HEK293 (cell line): Measurements from ENCODE around the gene RHOD.
A peak's percentile ranks its signal among the peaks of the same experiment; 100 is the strongest.

Source experiments
- CTCF ChIA-PET: fragments of 350-600 bp; formaldehyde crosslinking; extraction: SDS; loops from one replicate; lab custom pipeline; 2021; ENCODE audit warnings: antibody characterized with exemption; lab: Yijun Ruan, JAX
- POLR2A ChIA-PET: fragments of 300-600 bp; formaldehyde crosslinking; extraction: SDS; loops from one replicate; lab custom pipeline; 2020; ENCODE audit warnings: antibody characterized with exemption, inconsistent platforms; lab: Yijun Ruan, JAX
- H3K27ac ChIP-seq: fragments of 200-500 bp; sonication (Bioruptor generic); 2 replicates; pipeline ENCODE4 v1.5.1; 2014; ENCODE audit warnings: low read depth, low read length, control low read depth, inconsistent platforms; ENCODE audit errors: extremely low read depth
- H3K36me3 ChIP-seq, 2 experiments: fragments of 200-500 bp in 1 of 2; sonication (Bioruptor generic) in 1 of 2; 1 replicate in 1 of 2; 2 replicates in 1 of 2; pipeline ENCODE4 v1.5.1; 2014 to 2017; ENCODE audit warnings: inconsistent platforms in 2 of 2, low read length in 2 of 2; ENCODE audit not compliant: control insufficient read depth in 2 of 2, insufficient read depth in 1 of 2
- H3K4me1 ChIP-seq: fragments of 200-500 bp; sonication (Bioruptor generic); 2 replicates; pipeline ENCODE4 v1.5.1; 2014; ENCODE audit warnings: mild to moderate bottlenecking, low read length, inconsistent platforms; ENCODE audit not compliant: control insufficient read depth, insufficient read depth
- H3K4me3 ChIP-seq: 2 replicates; pipeline ENCODE4 v1.5.1; 2011; ENCODE audit warnings: low read depth, mild to moderate bottlenecking, control low read depth, low read length, moderate library complexity
- H3K9me3 ChIP-seq: fragments of 200-500 bp; sonication (Bioruptor generic); 2 replicates; pipeline ENCODE4 v1.5.1; 2014; ENCODE audit warnings: low read depth, low read length, inconsistent platforms; ENCODE audit not compliant: control insufficient read depth, insufficient read depth
- BCL11A ChIP-seq: fragments of 450-650 bp; formaldehyde crosslinking; IDR thresholded peaks from 2 replicates; pipeline ENCODE4 v1.5.1; 2016; ENCODE audit warnings: low read depth, missing biosample characterization, missing genetic modification characterization
- GLI4 ChIP-seq: fragments of 450-650 bp; formaldehyde crosslinking; IDR thresholded peaks from 2 replicates; pipeline ENCODE4 v1.5.1; 2016; ENCODE audit warnings: missing biosample characterization, missing genetic modification characterization
- GLIS1 ChIP-seq: fragments of 450-650 bp; formaldehyde crosslinking; IDR thresholded peaks from 2 replicates; pipeline ENCODE4 v1.5.1; 2016; ENCODE audit warnings: missing biosample characterization, missing genetic modification characterization
- GLIS2 ChIP-seq: fragments of 450-650 bp; formaldehyde crosslinking; IDR thresholded peaks from 2 replicates; pipeline ENCODE4 v1.5.1; 2016; ENCODE audit warnings: missing biosample characterization, missing genetic modification characterization
- REPIN1 ChIP-seq: fragments of 450-650 bp; formaldehyde crosslinking; IDR thresholded peaks from 2 replicates; pipeline ENCODE4 v1.5.1; 2017; ENCODE audit warnings: missing biosample characterization, missing genetic modification characterization, low read depth
- SP7 ChIP-seq: fragments of 450-650 bp; formaldehyde crosslinking; IDR thresholded peaks from 2 replicates; pipeline ENCODE4 v1.5.1; 2016; ENCODE audit warnings: missing biosample characterization, missing genetic modification characterization
- TCF7L2 ChIP-seq: IDR thresholded peaks from 2 replicates; pipeline ENCODE4 v1.6.1; 2011; ENCODE audit warnings: low read depth, mild to moderate bottlenecking, inconsistent platforms, low read length, moderate library complexity, borderline replicate concordance
- YY1 ChIP-seq: fragments of 450-650 bp; formaldehyde crosslinking; IDR thresholded peaks from 2 replicates; pipeline ENCODE4 v1.5.1; 2018; ENCODE audit warnings: missing biosample characterization, missing genetic modification characterization
- ZBTB1 ChIP-seq: fragments of 450-650 bp; formaldehyde crosslinking; IDR thresholded peaks from 2 replicates; pipeline ENCODE4 v1.5.1; 2016; ENCODE audit warnings: missing biosample characterization, missing genetic modification characterization
- ZNF121 ChIP-seq: fragments of 450-650 bp; formaldehyde crosslinking; IDR thresholded peaks from 2 replicates; pipeline ENCODE4 v1.5.1; 2016; ENCODE audit warnings: missing biosample characterization, missing genetic modification characterization
- ZNF221 ChIP-seq: fragments of 450-650 bp; formaldehyde crosslinking; IDR thresholded peaks from 2 replicates; pipeline ENCODE4 v1.5.1; 2017; ENCODE audit warnings: missing biosample characterization, missing genetic modification characterization, borderline replicate concordance
- ZNF426 ChIP-seq: fragments of 450-650 bp; formaldehyde crosslinking; IDR thresholded peaks from 2 replicates; pipeline ENCODE4 v1.5.1; 2017; ENCODE audit warnings: missing biosample characterization, missing genetic modification characterization, mild to moderate bottlenecking, inconsistent platforms, moderate library complexity
- ZNF600 ChIP-seq: fragments of 450-650 bp; formaldehyde crosslinking; IDR thresholded peaks from 2 replicates; pipeline ENCODE4 v1.5.1; 2016; ENCODE audit warnings: missing biosample characterization, missing genetic modification characterization
- ZNF610 ChIP-seq: fragments of 450-650 bp; formaldehyde crosslinking; IDR thresholded peaks from 2 replicates; pipeline ENCODE4 v1.5.1; 2016; ENCODE audit warnings: missing biosample characterization, missing genetic modification characterization, borderline replicate concordance
- ZNF623 ChIP-seq: fragments of 450-650 bp; formaldehyde crosslinking; IDR thresholded peaks from 2 replicates; pipeline ENCODE4 v1.5.1; 2016; ENCODE audit warnings: missing biosample characterization, missing genetic modification characterization
- ZNF624 ChIP-seq: fragments of 450-650 bp; formaldehyde crosslinking; IDR thresholded peaks from 2 replicates; pipeline ENCODE4 v1.5.1; 2017; ENCODE audit warnings: missing biosample characterization, missing genetic modification characterization
- ZNF664 ChIP-seq: fragments of 450-650 bp; formaldehyde crosslinking; IDR thresholded peaks from 2 replicates; pipeline ENCODE4 v1.5.1; 2016; ENCODE audit warnings: missing biosample characterization, missing genetic modification characterization
- ZNF707 ChIP-seq: fragments of 450-650 bp; formaldehyde crosslinking; IDR thresholded peaks from 2 replicates; pipeline ENCODE4 v1.5.1; 2016; ENCODE audit warnings: missing biosample characterization, missing genetic modification characterization
- ZNF747 ChIP-seq: fragments of 450-650 bp; formaldehyde crosslinking; IDR thresholded peaks from 2 replicates; pipeline ENCODE4 v1.5.1; 2016; ENCODE audit warnings: missing biosample characterization, missing genetic modification characterization
- ZNF785 ChIP-seq: fragments of 450-650 bp; formaldehyde crosslinking; IDR thresholded peaks from 2 replicates; pipeline ENCODE4 v1.5.1; 2016; ENCODE audit warnings: missing biosample characterization, missing genetic modification characterization
- TF ChIP-seq, protein P1 (sequence below): fragments of 450-650 bp; formaldehyde crosslinking; IDR thresholded peaks from 2 replicates; pipeline ENCODE4 v1.5.1; 2016; ENCODE audit warnings: missing biosample characterization, missing genetic modification characterization
- TF ChIP-seq, protein P2 (sequence below): fragments of 450-650 bp; formaldehyde crosslinking; conservative IDR thresholded peaks from 2 replicates; pipeline ENCODE4 v1.5.1; 2016; ENCODE audit warnings: low read depth, missing biosample characterization, missing genetic modification characterization
- TF ChIP-seq, protein P3 (sequence below): fragments of 450-650 bp; formaldehyde crosslinking; conservative IDR thresholded peaks from 2 replicates; pipeline ENCODE4 v1.5.1; 2016; ENCODE audit warnings: low read depth, missing biosample characterization, missing genetic modification characterization
- TF ChIP-seq, protein P4 (sequence below): fragments of 450-650 bp; formaldehyde crosslinking; IDR thresholded peaks from 2 replicates; pipeline ENCODE4 v1.5.0; 2017; ENCODE audit warnings: missing biosample characterization, missing genetic modification characterization, borderline replicate concordance

Gene RHOD

DNA sequence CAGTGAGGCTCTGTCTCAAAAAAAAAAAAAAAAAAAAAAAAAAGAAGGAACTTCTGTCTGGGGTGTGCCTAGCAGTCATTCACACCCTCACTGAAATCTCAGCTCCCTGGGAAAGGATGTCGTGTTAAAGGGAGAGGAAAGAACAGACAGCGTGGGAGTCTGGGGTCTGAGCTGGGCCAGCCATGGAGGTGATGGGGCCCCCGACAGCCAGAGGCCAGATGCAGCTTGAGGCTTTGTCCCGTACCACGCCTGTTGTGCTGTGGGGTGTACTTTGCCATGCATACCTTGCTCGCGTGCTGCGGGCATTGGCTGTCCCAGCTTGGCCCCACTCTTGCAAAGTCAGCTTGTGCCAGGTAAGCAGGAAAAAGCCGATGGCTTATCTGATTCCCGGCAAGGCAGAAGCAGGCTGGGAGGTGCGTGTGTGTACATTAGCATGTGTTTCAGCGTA lies 29.1 kb upstream of the RHOD start:
- Histone ChIP-seq H3K4me1 (peaks cover 4% of the 10 kb centered on the region), H3K36me3 (no peaks in the 10 kb centered on the region), H3K4me3 (no peak overlapping the region), H3K9me3 (no peaks in the 10 kb centered on the region), H3K27ac (no peak overlapping the region)
- TF ChIP-seq ZNF121 (tag by site-specific recombination) (no peak), BCL11A (no peak), ZNF707 (tag by site-specific recombination) (no peak), ZNF623 (tag by site-specific recombination) (no peak), YY1 (no peak), REPIN1 (tag by site-specific recombination) (no peak), TCF7L2 (no peak), ZNF624 (tag by site-specific recombination) (no peak), ZNF600 (tag by site-specific recombination) (no peak), ZNF610 (tag by site-specific recombination) (no peak), ZNF785 (tag by site-specific recombination) (no peak)
- TF ChIP-seq, protein P1, sequence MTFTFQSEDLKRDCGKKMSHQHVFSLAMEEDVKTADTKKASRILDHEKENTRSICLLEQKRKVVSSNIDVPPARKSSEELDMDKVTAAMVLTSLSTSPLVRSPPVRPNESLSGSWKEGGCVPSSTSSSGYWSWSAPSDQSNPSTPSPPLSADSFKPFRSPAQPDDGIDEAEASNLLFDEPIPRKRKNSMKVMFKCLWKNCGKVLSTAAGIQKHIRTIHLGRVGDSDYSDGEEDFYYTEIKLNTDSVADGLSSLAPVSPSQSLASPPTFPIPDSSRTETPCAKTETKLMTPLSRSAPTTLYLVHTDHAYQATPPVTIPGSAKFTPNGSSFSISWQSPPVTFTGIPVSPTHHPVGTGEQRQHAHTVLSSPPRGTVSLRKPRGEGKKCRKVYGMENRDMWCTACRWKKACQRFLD (tag by site-specific recombination), result no peak
- TF ChIP-seq, protein P2, sequence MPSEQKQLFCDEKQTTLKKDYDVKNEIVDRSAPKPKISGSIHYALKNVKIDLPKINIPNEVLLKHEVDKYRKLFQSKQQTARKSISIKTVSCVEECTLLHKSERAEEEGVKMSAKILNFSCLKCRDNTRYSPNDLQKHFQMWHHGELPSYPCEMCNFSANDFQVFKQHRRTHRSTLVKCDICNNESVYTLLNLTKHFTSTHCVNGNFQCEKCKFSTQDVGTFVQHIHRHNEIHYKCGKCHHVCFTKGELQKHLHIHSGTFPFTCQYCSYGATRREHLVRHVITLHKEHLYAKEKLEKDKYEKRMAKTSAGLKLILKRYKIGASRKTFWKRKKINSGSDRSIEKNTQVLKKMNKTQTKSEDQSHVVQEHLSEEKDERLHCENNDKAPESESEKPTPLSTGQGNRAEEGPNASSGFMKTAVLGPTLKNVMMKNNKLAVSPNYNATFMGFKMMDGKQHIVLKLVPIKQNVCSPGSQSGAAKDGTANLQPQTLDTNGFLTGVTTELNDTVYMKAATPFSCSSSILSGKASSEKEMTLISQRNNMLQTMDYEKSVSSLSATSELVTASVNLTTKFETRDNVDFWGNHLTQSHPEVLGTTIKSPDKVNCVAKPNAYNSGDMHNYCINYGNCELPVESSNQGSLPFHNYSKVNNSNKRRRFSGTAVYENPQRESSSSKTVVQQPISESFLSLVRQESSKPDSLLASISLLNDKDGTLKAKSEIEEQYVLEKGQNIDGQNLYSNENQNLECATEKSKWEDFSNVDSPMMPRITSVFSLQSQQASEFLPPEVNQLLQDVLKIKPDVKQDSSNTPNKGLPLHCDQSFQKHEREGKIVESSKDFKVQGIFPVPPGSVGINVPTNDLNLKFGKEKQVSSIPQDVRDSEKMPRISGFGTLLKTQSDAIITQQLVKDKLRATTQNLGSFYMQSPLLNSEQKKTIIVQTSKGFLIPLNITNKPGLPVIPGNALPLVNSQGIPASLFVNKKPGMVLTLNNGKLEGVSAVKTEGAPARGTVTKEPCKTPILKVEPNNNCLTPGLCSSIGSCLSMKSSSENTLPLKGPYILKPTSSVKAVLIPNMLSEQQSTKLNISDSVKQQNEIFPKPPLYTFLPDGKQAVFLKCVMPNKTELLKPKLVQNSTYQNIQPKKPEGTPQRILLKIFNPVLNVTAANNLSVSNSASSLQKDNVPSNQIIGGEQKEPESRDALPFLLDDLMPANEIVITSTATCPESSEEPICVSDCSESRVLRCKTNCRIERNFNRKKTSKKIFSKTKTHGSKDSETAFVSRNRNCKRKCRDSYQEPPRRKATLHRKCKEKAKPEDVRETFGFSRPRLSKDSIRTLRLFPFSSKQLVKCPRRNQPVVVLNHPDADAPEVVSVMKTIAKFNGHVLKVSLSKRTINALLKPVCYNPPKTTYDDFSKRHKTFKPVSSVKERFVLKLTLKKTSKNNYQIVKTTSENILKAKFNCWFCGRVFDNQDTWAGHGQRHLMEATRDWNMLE (tag by site-specific recombination), result no peak
- TF ChIP-seq, protein P3, sequence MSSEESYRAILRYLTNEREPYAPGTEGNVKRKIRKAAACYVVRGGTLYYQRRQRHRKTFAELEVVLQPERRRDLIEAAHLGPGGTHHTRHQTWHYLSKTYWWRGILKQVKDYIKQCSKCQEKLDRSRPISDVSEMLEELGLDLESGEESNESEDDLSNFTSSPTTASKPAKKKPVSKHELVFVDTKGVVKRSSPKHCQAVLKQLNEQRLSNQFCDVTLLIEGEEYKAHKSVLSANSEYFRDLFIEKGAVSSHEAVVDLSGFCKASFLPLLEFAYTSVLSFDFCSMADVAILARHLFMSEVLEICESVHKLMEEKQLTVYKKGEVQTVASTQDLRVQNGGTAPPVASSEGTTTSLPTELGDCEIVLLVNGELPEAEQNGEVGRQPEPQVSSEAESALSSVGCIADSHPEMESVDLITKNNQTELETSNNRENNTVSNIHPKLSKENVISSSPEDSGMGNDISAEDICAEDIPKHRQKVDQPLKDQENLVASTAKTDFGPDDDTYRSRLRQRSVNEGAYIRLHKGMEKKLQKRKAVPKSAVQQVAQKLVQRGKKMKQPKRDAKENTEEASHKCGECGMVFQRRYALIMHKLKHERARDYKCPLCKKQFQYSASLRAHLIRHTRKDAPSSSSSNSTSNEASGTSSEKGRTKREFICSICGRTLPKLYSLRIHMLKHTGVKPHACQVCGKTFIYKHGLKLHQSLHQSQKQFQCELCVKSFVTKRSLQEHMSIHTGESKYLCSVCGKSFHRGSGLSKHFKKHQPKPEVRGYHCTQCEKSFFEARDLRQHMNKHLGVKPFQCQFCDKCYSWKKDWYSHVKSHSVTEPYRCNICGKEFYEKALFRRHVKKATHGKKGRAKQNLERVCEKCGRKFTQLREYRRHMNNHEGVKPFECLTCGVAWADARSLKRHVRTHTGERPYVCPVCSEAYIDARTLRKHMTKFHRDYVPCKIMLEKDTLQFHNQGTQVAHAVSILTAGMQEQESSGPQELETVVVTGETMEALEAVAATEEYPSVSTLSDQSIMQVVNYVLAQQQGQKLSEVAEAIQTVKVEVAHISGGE, result no peak
- ChIA-PET CTCF (interaction anchor here (1.0 to 2.8 kb wide), 6 partner anchors 16 to 147 kb away, joined by 3 to 10 read pairs (median 3); no protein-coding TSS in a partner anchor), POLR2A (interaction anchor here (0.7 kb wide), 1 partner anchor 171 kb away, joined by 3 read pairs; no protein-coding TSS in a partner anchor)

DNA sequence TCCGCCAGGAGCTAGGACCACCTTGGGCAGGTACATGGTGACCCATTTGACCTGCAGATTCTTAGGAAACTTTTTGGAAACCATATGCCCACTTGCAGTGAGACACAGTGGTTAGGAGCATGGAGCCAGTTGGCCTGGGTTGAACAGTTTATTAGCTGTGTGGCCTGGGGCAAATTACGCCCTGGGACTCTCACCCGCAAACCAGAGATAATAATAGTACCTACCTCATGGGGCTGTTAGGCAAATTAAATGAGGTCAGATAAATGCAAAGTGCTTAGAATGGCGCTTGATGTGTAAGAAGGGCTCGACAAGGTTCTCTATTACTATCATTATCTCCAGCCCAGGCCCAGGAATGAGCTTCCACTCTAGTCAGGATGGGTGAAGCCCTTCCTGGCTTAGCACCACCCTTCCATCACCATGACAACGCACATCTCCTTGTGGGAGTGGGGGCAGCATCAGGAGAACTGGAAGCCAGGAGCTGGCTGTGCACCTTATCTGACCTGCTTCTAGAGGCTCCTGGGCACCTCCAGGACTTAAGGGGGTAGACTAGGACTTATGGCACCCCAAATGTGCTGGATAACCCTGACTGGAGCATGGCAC lies 28.6 kb upstream of the RHOD start:
- H3K36me3 ChIP-seq, result no peaks in the 10 kb centered on the region
- CTCF ChIA-PET, result interaction anchor here (0.8 to 1.6 kb wide), 5 partner anchors 16 to 147 kb away, joined by 3 to 4 read pairs (median 3); no protein-coding TSS in a partner anchor
- no peaks in the 10 kb centered on the region for H3K9me3 ChIP-seq
- H3K4me3 ChIP-seq, result no peak overlapping the region
- no peak overlapping the region for H3K27ac ChIP-seq
- POLR2A ChIA-PET, result interaction anchor here (0.7 kb wide), 1 partner anchor 172 kb away, joined by 3 read pairs; no protein-coding TSS in a partner anchor
- no peaks in the 10 kb centered on the region; the same call in 1 of the 2 replicates for H3K4me1 ChIP-seq
- no peak for TF ChIP-seq ZNF747 (tag by site-specific recombination)
- no peak for TF ChIP-seq ZBTB1
- TF ChIP-seq ZNF664 (tag by site-specific recombination), result 0 out of 2 replicates have a peak, but pooled peaks have one; percentile 23
- no peak for TF ChIP-seq GLIS1 (tag by site-specific recombination)
- no peak for TF ChIP-seq ZNF426 (tag by site-specific recombination)
- TF ChIP-seq, protein P4, sequence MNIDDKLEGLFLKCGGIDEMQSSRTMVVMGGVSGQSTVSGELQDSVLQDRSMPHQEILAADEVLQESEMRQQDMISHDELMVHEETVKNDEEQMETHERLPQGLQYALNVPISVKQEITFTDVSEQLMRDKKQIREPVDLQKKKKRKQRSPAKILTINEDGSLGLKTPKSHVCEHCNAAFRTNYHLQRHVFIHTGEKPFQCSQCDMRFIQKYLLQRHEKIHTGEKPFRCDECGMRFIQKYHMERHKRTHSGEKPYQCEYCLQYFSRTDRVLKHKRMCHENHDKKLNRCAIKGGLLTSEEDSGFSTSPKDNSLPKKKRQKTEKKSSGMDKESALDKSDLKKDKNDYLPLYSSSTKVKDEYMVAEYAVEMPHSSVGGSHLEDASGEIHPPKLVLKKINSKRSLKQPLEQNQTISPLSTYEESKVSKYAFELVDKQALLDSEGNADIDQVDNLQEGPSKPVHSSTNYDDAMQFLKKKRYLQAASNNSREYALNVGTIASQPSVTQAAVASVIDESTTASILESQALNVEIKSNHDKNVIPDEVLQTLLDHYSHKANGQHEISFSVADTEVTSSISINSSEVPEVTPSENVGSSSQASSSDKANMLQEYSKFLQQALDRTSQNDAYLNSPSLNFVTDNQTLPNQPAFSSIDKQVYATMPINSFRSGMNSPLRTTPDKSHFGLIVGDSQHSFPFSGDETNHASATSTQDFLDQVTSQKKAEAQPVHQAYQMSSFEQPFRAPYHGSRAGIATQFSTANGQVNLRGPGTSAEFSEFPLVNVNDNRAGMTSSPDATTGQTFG, result no peak
- peak; percentile 49; the same call in 1 of the 2 replicates for TF ChIP-seq SP7
- TF ChIP-seq GLIS2, result no peak
- no peak for TF ChIP-seq ZNF221
- TF ChIP-seq GLI4 (tag by site-specific recombination), result no peak
